ENCODE data around the gene CELA3B.
"Not testable (repeated sequence)": the region's sequence is repeated elsewhere in the genome, so short reads cannot be mapped to it uniquely, and the experiment has no call there.

- TF ChIP-seq CTCF, POLR2A (IDR thresholded peaks at IDR 0.05): not testable (repeated sequence)
These were observed 22.8 kb downstream of the CELA3B start for GRCh38 chr1:21999645-22000044.
